ENCODE measurements around the gene PLEKHG4B.
A peak's percentile ranks its signal among the peaks of the same experiment; 100 is the strongest.
"Not testable (repeated sequence)": the region's sequence is repeated elsewhere in the genome, so short reads cannot be mapped to it uniquely, and the experiment has no call there.

Gene PLEKHG4B

DNA sequence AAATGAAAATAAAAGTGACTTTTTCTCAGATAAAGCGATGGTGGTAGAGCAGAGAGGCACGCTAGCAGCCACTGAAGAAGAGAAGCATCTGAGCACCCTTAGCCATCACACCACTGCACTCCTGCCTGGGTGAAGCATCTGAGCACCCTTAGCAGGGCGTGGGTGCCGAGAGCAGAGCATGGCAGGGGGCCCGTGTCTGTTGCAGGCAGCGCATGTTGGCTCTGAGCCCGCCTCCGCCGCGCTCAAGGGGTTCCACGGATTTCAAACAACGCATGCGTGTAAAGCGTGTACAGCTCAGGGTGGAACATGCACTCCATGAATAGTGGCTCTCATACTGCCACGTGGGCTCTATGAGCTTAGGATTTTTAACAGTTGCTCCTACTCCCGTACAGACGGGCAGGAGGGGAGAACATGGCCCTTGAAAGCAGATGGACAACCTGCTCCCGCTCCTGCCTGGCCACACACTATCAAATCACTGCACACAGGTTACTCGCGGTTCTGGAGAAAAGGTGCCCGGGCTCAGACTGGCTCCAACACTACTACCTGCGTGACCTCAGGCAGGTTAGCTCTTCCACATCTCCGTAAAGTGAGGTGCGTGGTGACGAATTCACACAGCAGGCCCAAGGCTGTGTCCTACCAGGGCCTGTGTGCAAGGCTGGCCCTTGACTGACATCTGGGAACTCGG lies 111.4 kb downstream of the PLEKHG4B start:
- no peak for DNase-seq (ENCODE audit: low read depth)
- no peak overlapping the region for H3K4me3 ChIP-seq (ENCODE audit: low read length)
- no peaks in the 10 kb centered on the region for H3K27me3 ChIP-seq (replicated peaks; ENCODE audit: control insufficient read depth, insufficient read depth, low read length)
- no peaks in the 10 kb centered on the region for H3K9me3 ChIP-seq (ENCODE audit: control insufficient read depth, low read length)
- H3K36me3 ChIP-seq (ENCODE audit: control insufficient read depth, insufficient read depth, low read length, severe bottlenecking) = peaks cover 22% of the 10 kb centered on the region
- H3K4me1 ChIP-seq (ENCODE audit: control insufficient read depth, insufficient read depth, low read length) = peaks cover 12% of the 10 kb centered on the region
- no peak overlapping the region for H3K9ac ChIP-seq (ENCODE audit: low read length)

DNA sequence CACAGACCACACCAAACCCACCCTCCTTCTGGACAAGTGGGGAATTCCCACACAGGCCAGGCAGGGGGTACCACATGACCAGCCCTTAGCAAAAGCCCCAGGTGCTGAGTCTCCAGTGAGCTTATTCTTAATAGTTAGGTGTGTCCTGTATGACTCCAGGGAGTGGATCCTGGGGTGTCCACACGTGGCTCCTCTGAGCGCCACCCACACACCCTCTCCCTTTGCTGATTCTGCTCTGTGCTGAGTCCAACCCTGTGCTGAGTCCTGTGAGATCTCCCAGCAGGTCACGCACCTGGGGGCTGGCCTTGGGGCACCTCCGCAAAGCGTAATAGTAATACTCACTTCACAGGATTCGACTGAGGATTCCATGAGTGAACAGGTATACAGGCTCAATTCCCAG lies 112.0 kb downstream of the PLEKHG4B start:
- no peaks in the 10 kb centered on the region for H3K9me3 ChIP-seq (ENCODE audit: control insufficient read depth, low read length)
- no peak for DNase-seq (ENCODE audit: low read depth)
- no peak overlapping the region for H3K4me3 ChIP-seq (ENCODE audit: low read length)
- peaks cover 12% of the 10 kb centered on the region for H3K4me1 ChIP-seq (ENCODE audit: control insufficient read depth, insufficient read depth, low read length)
- no peak overlapping the region for H3K9ac ChIP-seq (ENCODE audit: low read length)
- H3K36me3 ChIP-seq (ENCODE audit: control insufficient read depth, insufficient read depth, low read length, severe bottlenecking) = peaks cover 22% of the 10 kb centered on the region
- no peaks in the 10 kb centered on the region for H3K27me3 ChIP-seq (replicated peaks; ENCODE audit: control insufficient read depth, insufficient read depth, low read length)

GRCh38 chr5:204462-204861 lies 112.5 kb downstream of the PLEKHG4B start:
- H3K9me3 ChIP-seq (ENCODE audit: control insufficient read depth, low read length) = no peaks in the 10 kb centered on the region
- H3K4me1 ChIP-seq (ENCODE audit: control insufficient read depth, insufficient read depth, low read length) = peaks cover 12% of the 10 kb centered on the region
- H3K27me3 ChIP-seq (replicated peaks; ENCODE audit: control insufficient read depth, insufficient read depth, low read length) = no peaks in the 10 kb centered on the region
- no peak overlapping the region for H3K9ac ChIP-seq (ENCODE audit: low read length)
- peaks cover 22% of the 10 kb centered on the region for H3K36me3 ChIP-seq (ENCODE audit: control insufficient read depth, insufficient read depth, low read length, severe bottlenecking)
- no peak overlapping the region for H3K4me3 ChIP-seq (ENCODE audit: low read length)
- DNase-seq (ENCODE audit: low read depth) = no peak

- no peak for DNase-seq (ENCODE audit: low read depth)
- Histone ChIP-seq H3K9ac (ENCODE audit: low read length) (no peak overlapping the region), H3K9me3 (ENCODE audit: control insufficient read depth, low read length) (no peaks in the 10 kb centered on the region), H3K4me1 (ENCODE audit: control insufficient read depth, insufficient read depth, low read length) (peaks cover 12% of the 10 kb centered on the region), H3K27me3 (replicated peaks; ENCODE audit: control insufficient read depth, insufficient read depth, low read length) (no peaks in the 10 kb centered on the region), H3K36me3 (ENCODE audit: control insufficient read depth, insufficient read depth, low read length, severe bottlenecking) (peaks cover 22% of the 10 kb centered on the region), H3K4me3 (ENCODE audit: low read length) (no peak overlapping the region)
These were observed 113.2 kb downstream of the PLEKHG4B start for GRCh38 chr5:204966-205670.

DNA sequence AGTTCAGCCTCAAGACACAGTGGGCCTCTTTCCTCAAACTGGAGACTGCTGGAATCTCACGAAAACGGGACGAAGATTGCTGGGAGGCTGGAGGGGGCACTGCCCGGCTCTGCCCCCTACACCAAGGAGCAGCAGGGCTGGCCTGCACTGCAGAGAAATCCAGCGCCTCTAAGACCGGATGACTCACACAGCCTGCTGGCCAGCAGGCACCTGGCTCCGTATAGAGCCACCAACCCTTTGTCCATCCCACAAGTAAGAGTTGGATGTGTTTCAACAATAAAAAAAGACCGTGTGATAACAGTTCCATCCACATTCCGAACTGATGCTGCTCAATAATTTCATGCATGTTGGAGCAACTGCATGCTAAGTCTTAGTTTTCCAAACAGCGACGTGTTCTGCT lies 114.4 kb downstream of the PLEKHG4B start:
- H3K4me1 ChIP-seq (ENCODE audit: control insufficient read depth, insufficient read depth, low read length) = peaks cover 12% of the 10 kb centered on the region
- no peak for DNase-seq (ENCODE audit: low read depth)
- H3K9me3 ChIP-seq (ENCODE audit: control insufficient read depth, low read length) = no peaks in the 10 kb centered on the region
- H3K36me3 ChIP-seq (ENCODE audit: control insufficient read depth, insufficient read depth, low read length, severe bottlenecking) = peaks cover 22% of the 10 kb centered on the region
- no peak overlapping the region for H3K4me3 ChIP-seq (ENCODE audit: low read length)
- H3K9ac ChIP-seq (ENCODE audit: low read length) = no peak overlapping the region
- no peaks in the 10 kb centered on the region for H3K27me3 ChIP-seq (replicated peaks; ENCODE audit: control insufficient read depth, insufficient read depth, low read length)

DNA sequence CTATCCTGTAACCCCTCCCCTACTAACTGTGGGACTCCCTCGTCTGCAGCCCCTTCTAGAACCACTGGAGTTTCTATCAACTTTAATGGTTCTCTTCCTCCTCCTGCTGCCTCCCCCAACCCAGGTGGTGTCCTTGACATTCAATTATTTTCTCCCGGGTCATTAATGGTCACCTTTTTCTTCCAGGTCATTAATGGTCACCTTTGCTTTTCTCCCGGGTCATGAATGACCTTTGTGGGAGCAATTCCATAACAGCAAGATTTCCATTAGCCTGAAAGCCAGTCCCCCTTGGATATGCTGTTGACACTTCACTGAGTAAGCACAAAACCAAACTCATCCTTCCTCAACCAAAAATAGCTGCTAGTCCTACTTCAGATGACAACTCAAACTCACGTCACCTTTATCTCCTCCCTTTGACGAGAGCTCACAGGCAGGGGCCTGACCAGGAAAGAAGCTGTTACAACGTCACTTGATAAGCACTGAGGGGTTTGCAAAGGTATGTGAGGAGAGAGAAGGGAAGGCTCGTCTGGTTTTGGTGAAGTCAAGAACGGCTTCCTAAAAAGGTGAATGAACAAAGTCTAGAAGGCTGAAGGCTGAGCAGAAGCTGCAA lies 115.1 kb downstream of the PLEKHG4B start:
- Histone ChIP-seq H3K4me3 (ENCODE audit: low read length) (no peak overlapping the region), H3K4me1 (ENCODE audit: control insufficient read depth, insufficient read depth, low read length) (peaks cover 12% of the 10 kb centered on the region), H3K9me3 (ENCODE audit: control insufficient read depth, low read length) (no peaks in the 10 kb centered on the region), H3K36me3 (ENCODE audit: control insufficient read depth, insufficient read depth, low read length, severe bottlenecking) (peaks cover 22% of the 10 kb centered on the region), H3K9ac (ENCODE audit: low read length) (no peak overlapping the region), H3K27me3 (replicated peaks; ENCODE audit: control insufficient read depth, insufficient read depth, low read length) (no peaks in the 10 kb centered on the region)
- no peak for DNase-seq (ENCODE audit: low read depth)

GRCh38 chr5:207599-207998 lies 115.6 kb downstream of the PLEKHG4B start:
- Histone ChIP-seq H3K4me1 (ENCODE audit: control insufficient read depth, insufficient read depth, low read length) (peaks cover 12% of the 10 kb centered on the region), H3K36me3 (ENCODE audit: control insufficient read depth, insufficient read depth, low read length, severe bottlenecking) (peaks cover 22% of the 10 kb centered on the region), H3K9ac (ENCODE audit: low read length) (no peak overlapping the region), H3K9me3 (ENCODE audit: control insufficient read depth, low read length) (no peaks in the 10 kb centered on the region), H3K27me3 (replicated peaks; ENCODE audit: control insufficient read depth, insufficient read depth, low read length) (no peaks in the 10 kb centered on the region), H3K4me3 (ENCODE audit: low read length) (no peak overlapping the region)
- DNase-seq (ENCODE audit: low read depth) = no peak

- Histone ChIP-seq H3K27me3 (replicated peaks; ENCODE audit: control insufficient read depth, insufficient read depth, low read length) (no peaks in the 10 kb centered on the region), H3K9ac (ENCODE audit: low read length) (no peak overlapping the region), H3K4me1 (ENCODE audit: control insufficient read depth, insufficient read depth, low read length) (peaks cover 12% of the 10 kb centered on the region), H3K4me3 (ENCODE audit: low read length) (no peak overlapping the region), H3K36me3 (ENCODE audit: control insufficient read depth, insufficient read depth, low read length, severe bottlenecking) (peaks cover 17% of the 10 kb centered on the region), H3K9me3 (ENCODE audit: control insufficient read depth, low read length) (no peaks in the 10 kb centered on the region)
- no peak for DNase-seq (ENCODE audit: low read depth)
These were observed 116.6 kb downstream of the PLEKHG4B start for GRCh38 chr5:208449-209114.

DNA sequence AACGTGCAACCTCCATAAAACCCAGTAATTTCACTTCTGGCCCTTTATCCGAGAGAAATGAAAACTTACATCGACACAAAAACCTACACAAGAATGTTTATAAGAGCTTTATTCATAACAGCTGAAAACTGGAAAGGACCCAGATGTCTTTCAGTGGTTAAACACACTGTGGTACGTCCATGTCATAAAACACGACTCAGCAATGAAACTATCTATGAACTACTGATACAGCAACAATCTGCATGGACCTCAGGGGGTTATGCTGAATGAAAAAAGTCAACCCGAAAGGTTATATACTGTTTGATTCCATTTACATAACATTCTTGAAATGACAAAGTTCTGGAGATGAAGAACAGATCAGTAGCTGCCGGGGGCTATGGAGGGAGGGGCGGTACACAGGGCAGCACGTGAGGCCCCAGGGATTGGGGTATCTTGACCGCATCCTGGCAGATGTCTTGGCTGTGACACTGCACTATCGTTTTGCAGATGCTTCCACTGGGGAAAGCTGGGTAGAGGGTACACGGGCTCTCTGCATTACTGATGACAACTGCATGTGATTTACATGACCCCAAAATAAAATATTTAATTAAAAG lies 121.9 kb downstream of the PLEKHG4B start:
- Histone ChIP-seq H3K9ac (ENCODE audit: low read length) (no peak overlapping the region), H3K27me3 (replicated peaks; ENCODE audit: control insufficient read depth, insufficient read depth, low read length) (no peaks in the 10 kb centered on the region), H3K36me3 (ENCODE audit: control insufficient read depth, insufficient read depth, low read length, severe bottlenecking) (peaks cover 8% of the 10 kb centered on the region), H3K9me3 (ENCODE audit: control insufficient read depth, low read length) (no peaks in the 10 kb centered on the region), H3K4me1 (ENCODE audit: control insufficient read depth, insufficient read depth, low read length) (peaks cover 3% of the 10 kb centered on the region), H3K4me3 (ENCODE audit: low read length) (no peak overlapping the region)
- DNase-seq (ENCODE audit: low read depth) = no peak

- not testable (repeated sequence) for H3K4me1 ChIP-seq (ENCODE audit: control insufficient read depth, insufficient read depth, low read length); H3K36me3 ChIP-seq (ENCODE audit: control insufficient read depth, insufficient read depth, low read length, severe bottlenecking); H3K27me3 ChIP-seq (replicated peaks; ENCODE audit: control insufficient read depth, insufficient read depth, low read length); H3K9me3 ChIP-seq (ENCODE audit: control insufficient read depth, low read length)
- Histone ChIP-seq H3K4me3 (ENCODE audit: low read length) (peak overlapping the region; percentile 50), H3K9ac (ENCODE audit: low read length) (peak overlapping the region; percentile 42)
- DNase-seq (ENCODE audit: low read depth) = peak; percentile 6
These were observed 123.3 kb downstream of the PLEKHG4B start for GRCh38 chr5:215256-215655.

DNA sequence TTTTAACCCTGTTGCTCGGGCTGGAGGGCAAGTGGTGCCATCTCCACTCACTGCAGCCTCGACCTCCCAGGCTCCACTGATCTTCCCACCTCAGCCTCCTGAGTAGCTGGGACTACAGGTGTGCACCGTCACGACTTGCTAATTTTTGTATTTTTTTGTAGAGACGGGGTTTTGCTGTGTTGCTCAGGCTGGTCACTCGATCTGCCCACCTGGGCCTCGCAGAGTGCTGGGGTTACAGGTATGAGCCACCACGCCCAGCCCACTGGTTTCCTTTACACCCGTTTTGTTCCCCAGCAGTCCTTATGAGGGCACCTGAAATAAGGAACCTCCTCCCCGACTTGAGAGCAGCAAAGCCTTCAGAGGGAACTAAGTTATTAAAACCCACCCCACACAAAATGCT lies 124.1 kb downstream of the PLEKHG4B start:
- not testable (repeated sequence) for H3K4me3 ChIP-seq (ENCODE audit: low read length); DNase-seq (ENCODE audit: low read depth); H3K9me3 ChIP-seq (ENCODE audit: control insufficient read depth, low read length); H3K9ac ChIP-seq (ENCODE audit: low read length); H3K27me3 ChIP-seq (replicated peaks; ENCODE audit: control insufficient read depth, insufficient read depth, low read length); H3K4me1 ChIP-seq (ENCODE audit: control insufficient read depth, insufficient read depth, low read length); H3K36me3 ChIP-seq (ENCODE audit: control insufficient read depth, insufficient read depth, low read length, severe bottlenecking)

All from adipocyte (in vitro differentiated cells).